ENCODE data around the gene TUBB4B. TPM values are rescaled to one million over a fixed set of nuclear protein-coding genes. Genes with fewer than 3 reads are reported as not detected.

The TUBB4B gene
- 309 and 313 TPM in 2 replicates for total RNA-seq
- 388 and 446 TPM in 2 replicates for polyA plus RNA-seq

DNA sequence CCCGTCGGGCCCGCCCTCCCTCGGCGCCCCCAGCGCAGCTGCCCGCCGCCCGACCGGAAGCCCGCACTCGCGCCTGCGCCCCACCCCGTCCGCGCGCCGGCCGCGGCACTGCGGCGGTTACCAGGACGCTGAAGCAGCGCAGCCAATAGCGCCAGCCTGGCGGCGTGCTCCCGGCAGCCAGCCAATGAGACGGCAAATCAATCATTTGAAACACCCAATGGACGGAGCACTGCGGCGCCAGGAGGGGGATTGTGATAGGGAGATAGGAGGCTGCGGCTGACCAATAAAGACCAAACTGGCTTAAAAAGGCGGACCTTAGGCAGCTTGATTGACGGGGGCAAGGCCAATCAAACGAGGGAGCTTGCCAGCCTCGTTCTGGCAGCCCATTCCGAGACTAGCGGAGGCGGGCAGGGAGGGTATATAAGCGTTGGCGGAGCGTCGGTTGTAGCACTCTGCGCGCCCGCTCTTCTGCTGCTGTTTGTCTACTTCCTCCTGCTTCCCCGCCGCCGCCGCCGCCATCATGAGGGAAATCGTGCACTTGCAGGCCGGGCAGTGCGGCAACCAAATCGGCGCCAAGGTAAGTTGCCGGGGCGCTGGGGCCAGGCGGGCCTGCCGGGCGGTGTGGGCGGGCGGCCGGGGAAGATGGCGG is at the start of gene TUBB4B:
TSS of gene TUBB4B (plus strand) at position 447 of the 649 bp plus-strand sequence. CDS start at position 521, 74 bp downstream.
- H3K79me2 ChIP-seq: peaks cover 61% of the 10 kb centered on the region
- peaks cover 24% of the 10 kb centered on the region for H4K20me1 ChIP-seq (ENCODE audit: insufficient read depth, poor library complexity, severe bottlenecking)
- no peaks in the 10 kb centered on the region for H3K9me3 ChIP-seq (ENCODE audit: low read depth)
- no peaks in the 10 kb centered on the region for H3K27me3 ChIP-seq
- H3K4me2 ChIP-seq: peak within 1 kb of the TSS; percentile 94
- TF ChIP-seq EZH2 (IDR thresholded peaks at IDR 0.05; ENCODE audit: borderline replicate concordance): no peak
- H3K36me3 ChIP-seq (replicated peaks; ENCODE audit: insufficient read depth, low read depth): no peaks in the 10 kb centered on the region
- peak; percentile 99 for DNase-seq (ENCODE audit: low spot score)
- peaks cover 31% of the 10 kb centered on the region for H3K4me1 ChIP-seq (ENCODE audit: insufficient read depth)
- peak within 1 kb of the TSS; percentile 98 for H3K4me3 ChIP-seq
- under 1% methylated on average over 47 of the region's 67 CpGs for WGBS (ENCODE audit: low lambda C conversion rate, missing lambda C conversion rate)
- H3K27ac ChIP-seq: peak within 1 kb of the TSS; percentile 94
- H2AFZ ChIP-seq: peak within 1 kb of the TSS; percentile 33
- no peaks in the 10 kb centered on the region for H3K9me2 ChIP-seq (replicated peaks; ENCODE audit: insufficient read depth)

GRCh38 chr9:137191691-137192447 is 49.2 kb upstream of the TUBB4B start:
- H3K9me2 ChIP-seq (replicated peaks; ENCODE audit: insufficient read depth): no peaks in the 10 kb centered on the region
- H3K27me3 ChIP-seq: no peaks in the 10 kb centered on the region
- no peak overlapping the region for H3K4me3 ChIP-seq
- H3K79me2 ChIP-seq: peaks cover 88% of the 10 kb centered on the region
- WGBS (ENCODE audit: low lambda C conversion rate, missing lambda C conversion rate): 92% methylated on average over 20 of the region's 22 CpGs
- H3K4me2 ChIP-seq: no peak overlapping the region
- H3K4me1 ChIP-seq (ENCODE audit: insufficient read depth): peaks cover 41% of the 10 kb centered on the region
- peaks cover 59% of the 10 kb centered on the region for H4K20me1 ChIP-seq (ENCODE audit: insufficient read depth, poor library complexity, severe bottlenecking)
- no peak for DNase-seq (ENCODE audit: low spot score)
- H3K36me3 ChIP-seq (replicated peaks; ENCODE audit: insufficient read depth, low read depth): no peaks in the 10 kb centered on the region
- TF ChIP-seq CTCF (IDR thresholded peaks at IDR 0.05; ENCODE audit: poor library complexity) (no peak), EZH2phosphoT487 (IDR thresholded peaks at IDR 0.05; ENCODE audit: low read depth, severe bottlenecking, unreplicated experiment) (no peak), EZH2 (IDR thresholded peaks at IDR 0.05; ENCODE audit: borderline replicate concordance) (no peak)
- H2AFZ ChIP-seq: no peak overlapping the region
- H3K27ac ChIP-seq: no peak overlapping the region
- no peaks in the 10 kb centered on the region for H3K9me3 ChIP-seq (ENCODE audit: low read depth)

DNA sequence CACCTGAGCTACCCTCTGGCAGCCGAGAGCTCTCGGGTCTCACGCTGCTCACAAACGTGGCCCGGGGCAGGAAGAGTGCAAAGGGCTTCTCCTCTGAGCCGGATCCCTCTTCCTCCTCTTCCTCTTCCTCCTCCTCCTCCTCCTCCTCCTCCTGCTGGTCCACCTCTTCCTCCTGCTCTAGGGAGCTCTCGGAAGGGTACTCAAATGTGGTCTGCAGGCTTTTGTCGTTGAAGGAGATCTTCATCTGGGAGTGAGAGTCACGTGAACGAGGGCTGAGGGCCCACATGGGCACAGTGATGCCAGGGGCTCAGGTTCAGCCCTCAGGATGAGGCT is 48.7 kb upstream of the TUBB4B start:
- 92% methylated on average over 9 of the region's 10 CpGs for WGBS (ENCODE audit: low lambda C conversion rate, missing lambda C conversion rate)
- Histone ChIP-seq H2AFZ (no peak overlapping the region), H3K4me3 (no peak overlapping the region), H3K79me2 (peaks cover 88% of the 10 kb centered on the region), H3K27ac (no peak overlapping the region), H3K9me3 (ENCODE audit: low read depth) (no peaks in the 10 kb centered on the region), H4K20me1 (ENCODE audit: insufficient read depth, poor library complexity, severe bottlenecking) (peaks cover 60% of the 10 kb centered on the region), H3K36me3 (replicated peaks; ENCODE audit: insufficient read depth, low read depth) (no peaks in the 10 kb centered on the region), H3K4me1 (ENCODE audit: insufficient read depth) (peaks cover 37% of the 10 kb centered on the region), H3K9me2 (replicated peaks; ENCODE audit: insufficient read depth) (no peaks in the 10 kb centered on the region), H3K4me2 (no peak overlapping the region), H3K27me3 (no peaks in the 10 kb centered on the region)
- TF ChIP-seq CTCF (IDR thresholded peaks at IDR 0.05; ENCODE audit: poor library complexity) (no peak), EZH2phosphoT487 (IDR thresholded peaks at IDR 0.05; ENCODE audit: low read depth, severe bottlenecking, unreplicated experiment) (no peak), EZH2 (IDR thresholded peaks at IDR 0.05; ENCODE audit: borderline replicate concordance) (no peak)
- DNase-seq (ENCODE audit: low spot score): no peak

GRCh38 chr9:137192859-137193258 is 48.2 kb upstream of the TUBB4B start:
- TF ChIP-seq EZH2phosphoT487 (IDR thresholded peaks at IDR 0.05; ENCODE audit: low read depth, severe bottlenecking, unreplicated experiment) (no peak), EZH2 (IDR thresholded peaks at IDR 0.05; ENCODE audit: borderline replicate concordance) (no peak), CTCF (IDR thresholded peaks at IDR 0.05; ENCODE audit: poor library complexity) (no peak)
- WGBS (ENCODE audit: low lambda C conversion rate, missing lambda C conversion rate): 94% methylated on average over 2 of the region's 2 CpGs
- Histone ChIP-seq H3K9me3 (ENCODE audit: low read depth) (no peaks in the 10 kb centered on the region), H3K4me2 (no peak overlapping the region), H3K9me2 (replicated peaks; ENCODE audit: insufficient read depth) (no peaks in the 10 kb centered on the region), H3K79me2 (peaks cover 88% of the 10 kb centered on the region), H3K27ac (no peak overlapping the region), H4K20me1 (ENCODE audit: insufficient read depth, poor library complexity, severe bottlenecking) (peaks cover 61% of the 10 kb centered on the region), H3K4me1 (ENCODE audit: insufficient read depth) (peaks cover 38% of the 10 kb centered on the region), H3K36me3 (replicated peaks; ENCODE audit: insufficient read depth, low read depth) (no peaks in the 10 kb centered on the region), H3K27me3 (no peaks in the 10 kb centered on the region), H2AFZ (no peak overlapping the region), H3K4me3 (no peak overlapping the region)
- no peak for DNase-seq (ENCODE audit: low spot score)

Measured in hepatocyte (in vitro differentiated cells).